ENCODE measurements around the gene HHATL.

- TF ChIP-seq CTCF (IDR thresholded peaks at IDR 0.05) (no peak), POLR2AphosphoS5 (IDR thresholded peaks at IDR 0.05; ENCODE audit: low read depth, low read length) (no peak), TCF7L2 (IDR thresholded peaks at IDR 0.05; ENCODE audit: low read depth, low read length) (no peak)
These were observed 45.7 kb downstream of the HHATL start for GRCh38 chr3:42656680-42657610.

All from Panc1 (cell line).